ENCODE measurements around the gene SOCS7. TPM values are rescaled to one million over a fixed set of nuclear protein-coding genes. Genes with fewer than 3 reads are reported as not detected.

The SOCS7 gene
- total RNA-seq, 1 donor from 2014 or later: 17.8 TPM

GRCh38 chr17:38453951-38454421, 102.3 kb downstream of the SOCS7 start:
- DNase-seq (ENCODE audit: low spot score): no peak
- Mint-ChIP-seq H3K4me3 (ENCODE audit: unreplicated experiment) (peak overlapping the region; percentile 83), H3K36me3 (ENCODE audit: low read depth) (peaks cover 6% of the 10 kb centered on the region), H3K9me3 (ENCODE audit: low read depth) (no peaks in the 10 kb centered on the region), H3K27me3 (ENCODE audit: low read depth) (no peaks in the 10 kb centered on the region), H3K27ac (ENCODE audit: unreplicated experiment) (peak overlapping the region; percentile 83), H3K4me1 (ENCODE audit: low read depth) (peaks cover 79% of the 10 kb centered on the region)
- no peak for TF ChIP-seq CTCF (IDR thresholded peaks at IDR 0.05)

- Mint-ChIP-seq H3K4me3 (ENCODE audit: unreplicated experiment) (peak overlapping the region; percentile 83), H3K9me3 (ENCODE audit: low read depth) (no peaks in the 10 kb centered on the region), H3K27ac (ENCODE audit: unreplicated experiment) (peak overlapping the region; percentile 83), H3K27me3 (ENCODE audit: low read depth) (no peaks in the 10 kb centered on the region), H3K36me3 (ENCODE audit: low read depth) (peaks cover 8% of the 10 kb centered on the region), H3K4me1 (ENCODE audit: low read depth) (peaks cover 73% of the 10 kb centered on the region)
- TF ChIP-seq CTCF (IDR thresholded peaks at IDR 0.05): no peak
- DNase-seq (ENCODE audit: low spot score): no peak
Measured at GRCh38 chr17:38454532-38454931, 102.9 kb downstream of the SOCS7 start.

Other genes with a start within 250 kb of the SOCS7 start
- gene TBC1D3E, start 223.9 kb upstream of the SOCS7 start, total RNA-seq: not detected in 3 replicates
- not detected in 3 replicates for gene TBC1D3, start 159.3 kb upstream of the SOCS7 start, total RNA-seq
- 26.0 to 29.3 TPM (median 27.0 TPM) in 3 replicates for gene MRPL45, start 54.7 kb upstream of the SOCS7 start, total RNA-seq
- gene GPR179, start 7.9 kb upstream of the SOCS7 start, total RNA-seq: 0.56 TPM in 1 of 3 replicates, not detected in the others
- gene ARHGAP23, start 76.6 kb downstream of the SOCS7 start, total RNA-seq: 109 to 165 TPM (median 157 TPM) in 3 replicates

Measured in chondrocyte (in vitro differentiated cells).